Activated naive CD8-positive, alpha-beta T cell treated with anti-CD3 and anti-CD28 coated beads, Interleukin-2, amount 50 U/mL, for 24 hours (primary cell): ENCODE results near the gene ABCE1.

ENCODE experiments used
- ATAC-seq: fragments of 150-1000 bp; cut with Tn5 transposase; one replicate; pipeline ENCODE4 v1.10.0; 2021
- DNase-seq: peaks from one replicate; pipeline ENCODE4 v3.0.0; 2021
- H3K27ac Mint-ChIP-seq: one replicate; pipeline ENCODE4 v1.8.0; 2021; ENCODE audit warnings: mild to moderate bottlenecking, mixed read lengths
- H3K27me3 Mint-ChIP-seq: one replicate; pipeline ENCODE4 v1.8.0; 2021; ENCODE audit warnings: mixed read lengths
- H3K36me3 Mint-ChIP-seq: one replicate; pipeline ENCODE4 v1.8.0; 2021; ENCODE audit warnings: low read depth, mixed read lengths
- H3K4me1 Mint-ChIP-seq: one replicate; pipeline ENCODE4 v1.8.0; 2021; ENCODE audit warnings: mixed read lengths
- H3K4me3 Mint-ChIP-seq: one replicate; pipeline ENCODE4 v1.8.0; 2021; ENCODE audit warnings: mild to moderate bottlenecking, moderate library complexity, mixed read lengths
- H3K9me3 Mint-ChIP-seq: one replicate; pipeline ENCODE4 v1.8.0; 2021; ENCODE audit warnings: mixed read lengths

ABCE1 gene

DNA sequence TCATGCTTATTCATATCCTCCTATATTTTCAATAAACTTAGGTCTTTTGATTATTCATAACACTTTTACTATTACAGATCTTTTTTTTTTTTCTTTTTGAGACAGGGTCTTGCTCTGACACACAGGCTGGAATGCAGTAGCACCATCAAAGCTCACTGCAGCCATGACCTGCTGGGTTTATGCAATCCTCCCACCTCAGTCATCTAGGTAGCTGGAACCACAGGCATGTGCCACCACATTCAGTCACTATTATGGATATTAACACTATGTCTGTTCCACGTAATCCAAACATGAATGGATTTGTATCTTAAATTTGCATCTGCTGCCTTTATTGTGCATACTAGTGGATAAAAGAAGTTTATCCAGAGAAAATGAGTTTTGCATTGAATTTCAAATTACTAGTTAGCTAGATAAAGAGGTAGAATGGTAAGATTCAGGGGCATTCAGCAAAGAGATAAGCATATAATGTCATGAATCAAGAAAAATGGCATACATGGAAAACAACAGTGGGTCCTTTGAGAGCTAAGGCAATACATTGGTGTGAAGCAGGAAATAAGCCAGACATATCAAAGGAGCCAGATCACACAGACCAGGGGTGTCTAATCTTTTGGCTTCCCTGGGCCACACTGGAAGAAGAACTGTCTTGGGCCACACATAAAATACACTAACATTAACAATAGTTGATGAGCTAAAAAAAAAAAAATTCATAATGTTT lies 14.1 kb upstream of the ABCE1 start:
- Mint-ChIP-seq H3K27ac (no peak overlapping the region), H3K4me1 (peaks cover 13% of the 10 kb centered on the region), H3K27me3 (no peaks in the 10 kb centered on the region), H3K4me3 (no peak overlapping the region), H3K36me3 (peaks cover 33% of the 10 kb centered on the region), H3K9me3 (no peaks in the 10 kb centered on the region)
- ATAC-seq (peak; percentile 33), DNase-seq (no peak)

GRCh38 chr4:145090380-145090779 lies 7.7 kb upstream of the ABCE1 start:
- DNase-seq (no peak), ATAC-seq (no peak)
- peaks cover 56% of the 10 kb centered on the region for H3K36me3 Mint-ChIP-seq
- H3K27me3 Mint-ChIP-seq = no peaks in the 10 kb centered on the region
- peaks cover 15% of the 10 kb centered on the region for H3K4me1 Mint-ChIP-seq
- H3K9me3 Mint-ChIP-seq = no peaks in the 10 kb centered on the region
- no peak overlapping the region for H3K27ac Mint-ChIP-seq
- no peak overlapping the region for H3K4me3 Mint-ChIP-seq

DNA sequence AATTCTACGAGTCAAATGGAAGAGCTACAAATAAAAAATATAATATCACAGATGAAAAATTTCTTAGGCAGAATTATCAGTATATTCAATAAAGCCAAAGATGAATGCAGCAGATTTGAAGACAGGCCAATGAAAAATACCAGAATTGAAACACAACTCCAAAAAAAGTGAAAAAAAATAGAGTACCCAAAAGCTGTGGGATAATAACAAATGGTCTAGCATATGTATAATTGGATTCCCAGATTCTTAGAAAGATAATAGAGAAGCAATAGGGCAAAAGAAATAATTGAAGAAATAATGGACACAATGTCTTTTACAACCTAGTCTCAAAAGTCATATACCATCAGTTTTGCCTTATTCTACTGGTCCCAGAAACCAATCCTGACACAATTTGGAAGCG lies 4.5 kb upstream of the ABCE1 start:
- ATAC-seq (no peak), DNase-seq (no peak)
- H3K4me1 Mint-ChIP-seq = peaks cover 27% of the 10 kb centered on the region
- H3K4me3 Mint-ChIP-seq = no peak overlapping the region
- H3K9me3 Mint-ChIP-seq = no peaks in the 10 kb centered on the region
- peaks cover 3% of the 10 kb centered on the region for H3K27me3 Mint-ChIP-seq
- peaks cover 56% of the 10 kb centered on the region for H3K36me3 Mint-ChIP-seq
- H3K27ac Mint-ChIP-seq = no peak overlapping the region

DNA sequence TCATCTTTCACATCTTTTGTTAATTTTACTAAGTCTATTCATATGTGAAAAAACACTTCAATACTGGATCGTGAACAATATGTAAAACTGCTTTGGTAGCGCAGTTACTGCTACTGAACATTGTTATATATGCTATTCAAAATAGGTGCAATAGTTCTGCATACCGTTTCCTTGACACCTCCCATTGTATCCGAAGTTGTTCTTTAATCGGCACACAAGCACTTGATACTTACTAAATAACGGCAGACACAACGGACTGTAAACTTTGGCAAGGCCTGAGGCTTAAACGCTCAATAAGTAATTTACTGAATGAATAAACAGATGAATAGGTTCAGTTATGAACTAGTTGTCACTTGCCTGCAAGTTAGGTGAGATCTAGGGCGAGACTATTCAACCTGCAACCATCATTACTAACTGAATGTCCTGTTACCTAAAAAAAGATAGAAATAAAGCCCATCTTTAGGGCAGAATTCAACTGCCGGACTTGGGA lies 735 bp upstream of the ABCE1 start:
- DNase-seq = no peak
- Mint-ChIP-seq H3K9me3 (no peaks in the 10 kb centered on the region), H3K4me3 (no peak overlapping the region), H3K4me1 (peaks cover 40% of the 10 kb centered on the region), H3K27me3 (peaks cover 3% of the 10 kb centered on the region), H3K27ac (peak overlapping the region; percentile 98), H3K36me3 (peaks cover 58% of the 10 kb centered on the region)
- ATAC-seq = no peak

DNA sequence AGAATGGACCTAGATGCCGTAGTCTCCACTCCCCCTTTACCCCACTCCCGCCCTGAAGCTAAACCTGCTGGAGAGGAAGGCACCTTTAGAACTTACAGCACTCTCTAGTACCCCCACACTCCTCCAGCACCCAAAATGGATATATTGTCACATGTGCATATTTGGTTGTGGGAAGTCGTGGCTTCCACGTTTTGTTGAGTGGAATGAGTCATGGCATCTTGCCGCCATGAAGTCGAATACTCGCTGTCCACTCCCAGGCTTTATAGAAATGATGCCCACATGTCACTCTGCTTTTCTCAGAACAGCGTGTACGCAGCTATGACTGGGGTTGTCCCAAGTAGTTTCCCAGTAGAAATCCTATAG lies 545 bp downstream of the ABCE1 start:
- peak; percentile 37 for ATAC-seq
- Mint-ChIP-seq H3K36me3 (peaks cover 46% of the 10 kb centered on the region), H3K9me3 (no peaks in the 10 kb centered on the region), H3K27ac (peak overlapping the region; percentile 98), H3K27me3 (peaks cover 3% of the 10 kb centered on the region), H3K4me1 (peaks cover 41% of the 10 kb centered on the region), H3K4me3 (no peak overlapping the region)
- peak; percentile 47 for DNase-seq

GRCh38 chr4:145099653-145100052 lies 1.5 kb downstream of the ABCE1 start:
- peaks cover 3% of the 10 kb centered on the region for H3K27me3 Mint-ChIP-seq
- H3K36me3 Mint-ChIP-seq = peaks cover 41% of the 10 kb centered on the region
- DNase-seq = no peak
- ATAC-seq = no peak
- H3K27ac Mint-ChIP-seq = peak overlapping the region; percentile 98
- peaks cover 47% of the 10 kb centered on the region for H3K4me1 Mint-ChIP-seq
- no peaks in the 10 kb centered on the region for H3K9me3 Mint-ChIP-seq
- H3K4me3 Mint-ChIP-seq = no peak overlapping the region

GRCh38 chr4:145101091-145101490 lies 3.0 kb downstream of the ABCE1 start:
- Mint-ChIP-seq H3K4me3 (no peak overlapping the region), H3K36me3 (peaks cover 41% of the 10 kb centered on the region), H3K27me3 (peaks cover 3% of the 10 kb centered on the region), H3K9me3 (no peaks in the 10 kb centered on the region), H3K4me1 (peaks cover 42% of the 10 kb centered on the region), H3K27ac (no peak overlapping the region)
- DNase-seq (no peak), ATAC-seq (no peak)

GRCh38 chr4:145102619-145103018 lies 4.5 kb downstream of the ABCE1 start:
- H3K9me3 Mint-ChIP-seq = no peaks in the 10 kb centered on the region
- H3K4me1 Mint-ChIP-seq = peaks cover 36% of the 10 kb centered on the region
- no peak overlapping the region for H3K4me3 Mint-ChIP-seq
- H3K27me3 Mint-ChIP-seq = peaks cover 3% of the 10 kb centered on the region
- peaks cover 48% of the 10 kb centered on the region for H3K36me3 Mint-ChIP-seq
- DNase-seq (no peak), ATAC-seq (no peak)
- no peak overlapping the region for H3K27ac Mint-ChIP-seq

DNA sequence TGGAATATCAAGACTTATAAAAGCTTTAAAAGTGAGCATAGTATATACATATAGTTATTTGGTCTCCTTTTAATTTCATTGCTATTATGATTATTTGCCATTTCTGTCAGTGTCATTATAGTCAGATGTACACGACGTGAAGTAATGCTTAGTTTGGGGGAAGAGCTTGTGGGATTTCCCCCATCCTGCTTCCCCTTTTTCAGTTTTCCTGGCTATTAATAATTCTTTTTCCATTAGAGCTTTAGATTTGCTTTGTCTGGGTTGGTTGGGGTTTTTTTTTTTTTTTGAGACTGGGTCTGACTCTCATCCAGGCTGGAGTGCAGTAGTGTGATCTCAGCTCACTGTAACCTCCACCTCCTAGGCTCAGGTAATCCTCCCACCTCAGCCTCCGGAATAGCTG lies 5.4 kb downstream of the ABCE1 start:
- H3K36me3 Mint-ChIP-seq = peaks cover 47% of the 10 kb centered on the region
- H3K9me3 Mint-ChIP-seq = no peaks in the 10 kb centered on the region
- DNase-seq (no peak), ATAC-seq (no peak)
- H3K4me1 Mint-ChIP-seq = peaks cover 32% of the 10 kb centered on the region
- H3K27ac Mint-ChIP-seq = peak overlapping the region; percentile 23
- H3K4me3 Mint-ChIP-seq = no peak overlapping the region
- H3K27me3 Mint-ChIP-seq = no peaks in the 10 kb centered on the region

- ATAC-seq (no peak), DNase-seq (no peak)
- H3K9me3 Mint-ChIP-seq = no peaks in the 10 kb centered on the region
- H3K4me3 Mint-ChIP-seq = no peak overlapping the region
- peaks cover 53% of the 10 kb centered on the region for H3K36me3 Mint-ChIP-seq
- H3K27me3 Mint-ChIP-seq = no peaks in the 10 kb centered on the region
- peaks cover 17% of the 10 kb centered on the region for H3K4me1 Mint-ChIP-seq
- peak overlapping the region; percentile 6 for H3K27ac Mint-ChIP-seq
Observed at GRCh38 chr4:145107126-145107525, 9.0 kb downstream of the ABCE1 start.

DNA sequence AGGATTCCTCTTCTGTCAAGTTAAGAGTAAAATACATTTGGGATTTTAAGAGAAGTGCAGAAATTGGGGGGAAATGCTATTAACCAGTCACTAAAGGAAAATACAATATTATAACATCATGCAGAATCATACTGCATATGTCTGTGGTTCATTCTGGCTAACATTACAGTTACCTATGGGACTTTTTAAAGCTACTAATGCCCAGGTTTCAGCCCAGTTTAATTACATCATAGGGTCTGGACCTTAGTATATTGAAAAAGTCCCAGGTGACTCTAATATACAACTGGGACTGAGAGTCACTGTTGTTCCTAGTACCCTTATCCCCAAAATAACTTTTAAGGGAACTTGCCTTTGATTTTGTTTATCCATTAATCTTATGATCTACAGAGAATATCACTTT lies 10.0 kb downstream of the ABCE1 start:
- Mint-ChIP-seq H3K27me3 (no peaks in the 10 kb centered on the region), H3K4me3 (no peak overlapping the region), H3K4me1 (peaks cover 17% of the 10 kb centered on the region), H3K9me3 (no peaks in the 10 kb centered on the region), H3K36me3 (peaks cover 63% of the 10 kb centered on the region), H3K27ac (no peak overlapping the region)
- ATAC-seq (no peak), DNase-seq (no peak)

- peaks cover 23% of the 10 kb centered on the region for H3K4me1 Mint-ChIP-seq
- ATAC-seq (no peak), DNase-seq (no peak)
- no peak overlapping the region for H3K4me3 Mint-ChIP-seq
- H3K27ac Mint-ChIP-seq = peak overlapping the region; percentile 46
- H3K9me3 Mint-ChIP-seq = no peaks in the 10 kb centered on the region
- H3K36me3 Mint-ChIP-seq = peaks cover 63% of the 10 kb centered on the region
- H3K27me3 Mint-ChIP-seq = no peaks in the 10 kb centered on the region
Observed at GRCh38 chr4:145125396-145125795, 27.3 kb downstream of the ABCE1 start.

- ATAC-seq (no peak), DNase-seq (no peak)
- Mint-ChIP-seq H3K27me3 (no peaks in the 10 kb centered on the region), H3K27ac (peak overlapping the region; percentile 68), H3K9me3 (no peaks in the 10 kb centered on the region), H3K4me3 (no peak overlapping the region), H3K4me1 (peaks cover 50% of the 10 kb centered on the region), H3K36me3 (peaks cover 65% of the 10 kb centered on the region)
Observed at GRCh38 chr4:145130130-145130529, 32.0 kb downstream of the ABCE1 start.

- peaks cover 51% of the 10 kb centered on the region for H3K4me1 Mint-ChIP-seq
Observed at GRCh38 chr4:145130788-145131399, 32.8 kb downstream of the ABCE1 start.

GRCh38 chr4:145131848-145132247 lies 33.7 kb downstream of the ABCE1 start:
- Mint-ChIP-seq H3K36me3 (peaks cover 58% of the 10 kb centered on the region), H3K4me1 (peaks cover 48% of the 10 kb centered on the region), H3K27me3 (no peaks in the 10 kb centered on the region), H3K4me3 (no peak overlapping the region), H3K9me3 (no peaks in the 10 kb centered on the region), H3K27ac (no peak overlapping the region)
- DNase-seq = no peak
- no peak for ATAC-seq

More at GRCh38 chr4:145130788-145131399, 32.8 kb downstream of the ABCE1 start:
- DNase-seq = no peak
- Mint-ChIP-seq H3K27ac (peak overlapping the region; percentile 68), H3K27me3 (no peaks in the 10 kb centered on the region), H3K9me3 (no peaks in the 10 kb centered on the region), H3K36me3 (peaks cover 63% of the 10 kb centered on the region), H3K4me3 (no peak overlapping the region)
- peak; percentile 24 for ATAC-seq
